NCI-H1092 treated with DMSO at 0.1 percent for 48 hours (cell line): ENCODE results near the gene ATG2B.
"Not testable (repeated sequence)": the region's sequence is repeated elsewhere in the genome, so short reads cannot be mapped to it uniquely, and the experiment has no call there.

ENCODE experiments used
- DNase-seq: peaks from one replicate; lab custom pipeline; 2025; lab: John Stamatoyannopoulos, UW

Gene ATG2B

DNA sequence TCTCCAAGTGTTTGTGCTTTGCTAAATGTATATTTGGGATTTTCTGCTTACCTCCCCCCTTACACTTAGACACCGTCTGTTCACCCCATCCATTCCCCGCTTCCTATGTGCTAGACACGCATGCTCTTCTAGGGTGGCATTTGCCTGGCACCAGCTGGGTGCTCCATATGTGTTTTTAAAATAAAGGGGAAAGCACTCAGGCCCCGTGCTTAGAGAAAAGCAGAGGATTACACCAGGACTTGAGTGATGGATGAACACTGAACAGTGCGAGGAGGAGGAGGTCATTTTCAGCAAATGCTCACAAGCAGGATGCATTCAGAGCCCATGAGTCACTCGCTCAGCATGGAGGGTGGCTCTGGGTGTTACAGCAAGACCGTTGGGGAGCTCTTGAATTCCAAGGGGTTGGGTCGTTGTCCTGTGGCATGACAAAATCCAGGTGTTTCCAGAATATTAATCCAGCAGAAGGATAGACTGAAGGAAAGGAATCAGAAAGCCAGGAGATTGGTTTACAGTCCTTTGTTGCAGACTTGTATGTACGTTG lies 110.1 kb downstream of the ATG2B start:
- DNase-seq, result no peak

DNA sequence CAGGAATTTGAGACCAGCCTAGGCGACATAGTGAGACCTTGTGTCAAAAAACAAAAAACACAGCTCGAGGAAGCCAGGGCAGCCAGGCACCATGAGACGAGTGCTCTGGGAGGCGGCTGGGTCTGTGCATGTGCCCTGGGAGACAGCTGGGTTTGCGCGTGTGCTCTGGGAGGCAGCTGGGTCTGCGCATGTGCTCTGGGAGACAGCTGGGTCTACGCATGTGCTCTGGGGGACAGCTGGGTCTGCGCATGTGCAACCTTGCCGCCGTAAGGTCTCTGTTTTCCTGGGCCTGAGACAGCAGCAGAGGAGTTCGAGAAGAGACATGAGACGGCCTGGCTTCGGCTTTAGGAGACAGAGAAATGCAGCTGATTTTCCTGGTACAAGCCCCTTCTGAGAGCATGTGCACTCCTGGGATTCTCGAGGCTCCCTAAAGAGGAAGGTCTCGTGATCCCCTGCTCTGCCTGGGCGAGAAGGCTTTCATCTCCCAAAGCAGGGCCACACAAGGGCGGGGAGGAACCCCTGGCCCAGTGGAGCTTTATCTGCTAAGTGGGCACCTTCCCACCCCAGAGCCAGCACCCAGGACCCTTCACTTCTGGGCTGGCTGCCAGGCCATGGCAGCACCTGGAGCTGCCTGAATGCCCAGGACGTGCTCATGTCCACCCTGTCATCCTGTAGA lies 110.7 kb downstream of the ATG2B start:
- peak; percentile 73 for DNase-seq

GRCh38 chr14:96251656-96252155 lies 111.4 kb downstream of the ATG2B start:
- peak; percentile 22 for DNase-seq

DNA sequence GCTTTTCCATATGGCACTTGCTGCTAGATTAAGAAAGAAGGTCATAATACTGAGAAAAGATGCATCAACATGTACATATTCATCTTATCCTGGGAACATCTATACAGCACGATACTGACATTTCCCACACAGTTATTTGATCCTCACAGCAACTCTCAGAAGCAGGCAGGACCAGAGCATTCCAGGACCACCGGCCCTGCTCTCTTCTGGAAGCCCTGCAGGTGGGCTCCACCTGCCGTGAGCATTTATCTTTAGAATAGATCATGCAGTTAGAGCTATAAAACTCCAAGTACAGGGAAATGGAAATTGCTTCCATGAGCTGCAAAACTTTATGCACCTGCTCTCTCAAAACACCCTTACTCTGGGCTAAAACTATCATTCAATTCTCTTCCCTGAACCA lies 112.7 kb downstream of the ATG2B start:
- DNase-seq, result no peak

DNA sequence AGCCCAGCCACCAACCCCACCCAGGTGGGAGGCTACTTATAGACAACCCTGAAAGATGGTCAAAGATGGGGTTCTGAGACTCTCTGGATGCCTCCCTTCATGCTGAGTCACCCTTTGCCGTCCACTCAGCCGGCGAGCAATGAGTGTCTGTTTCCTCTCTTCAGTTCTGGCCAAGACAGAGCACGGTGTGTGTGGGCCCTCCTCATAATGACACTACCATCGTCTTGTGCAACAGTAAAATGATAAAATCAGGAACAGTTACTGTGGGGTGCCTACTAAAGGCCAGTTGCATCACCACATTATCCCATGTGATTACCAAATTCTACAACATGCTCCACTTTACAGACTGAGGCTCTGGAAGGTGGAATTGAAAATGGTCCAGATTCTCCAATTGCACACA lies 114.1 kb downstream of the ATG2B start:
- no peak for DNase-seq

DNA sequence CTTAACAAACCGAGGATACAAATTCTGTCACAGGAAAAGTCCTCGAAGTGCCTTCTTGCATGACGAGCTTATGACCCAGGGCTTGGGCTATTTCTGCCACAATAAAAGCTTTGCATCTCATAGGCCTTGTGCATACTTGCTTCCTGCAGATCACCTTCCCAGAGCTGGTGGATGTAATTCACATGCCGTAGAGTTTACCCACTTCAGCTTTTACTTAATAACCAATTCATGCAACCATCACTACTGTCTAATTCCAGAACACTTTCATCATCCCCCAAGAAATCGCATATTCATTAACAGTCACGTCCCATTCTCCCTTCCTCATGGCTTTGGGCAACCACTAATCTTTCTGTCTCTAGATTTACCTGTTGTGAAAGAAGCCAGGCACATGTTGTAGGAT lies 116.1 kb downstream of the ATG2B start:
- DNase-seq, result no peak

DNA sequence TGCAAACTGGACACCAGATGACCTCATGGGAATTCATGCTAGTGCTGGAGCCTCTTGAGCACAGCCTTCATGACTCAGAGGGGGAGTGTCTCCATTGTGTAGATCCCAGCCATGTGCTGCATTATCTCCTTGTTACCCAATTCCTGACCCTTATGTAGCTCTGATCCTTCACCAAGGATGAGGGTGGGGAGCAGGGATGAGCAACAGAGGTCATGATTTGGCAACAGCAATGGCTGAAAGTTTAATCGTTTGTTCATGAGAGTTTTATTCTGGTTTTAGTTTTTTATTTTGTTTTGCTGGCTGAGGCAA lies 116.6 kb downstream of the ATG2B start:
- no peak for DNase-seq

DNA sequence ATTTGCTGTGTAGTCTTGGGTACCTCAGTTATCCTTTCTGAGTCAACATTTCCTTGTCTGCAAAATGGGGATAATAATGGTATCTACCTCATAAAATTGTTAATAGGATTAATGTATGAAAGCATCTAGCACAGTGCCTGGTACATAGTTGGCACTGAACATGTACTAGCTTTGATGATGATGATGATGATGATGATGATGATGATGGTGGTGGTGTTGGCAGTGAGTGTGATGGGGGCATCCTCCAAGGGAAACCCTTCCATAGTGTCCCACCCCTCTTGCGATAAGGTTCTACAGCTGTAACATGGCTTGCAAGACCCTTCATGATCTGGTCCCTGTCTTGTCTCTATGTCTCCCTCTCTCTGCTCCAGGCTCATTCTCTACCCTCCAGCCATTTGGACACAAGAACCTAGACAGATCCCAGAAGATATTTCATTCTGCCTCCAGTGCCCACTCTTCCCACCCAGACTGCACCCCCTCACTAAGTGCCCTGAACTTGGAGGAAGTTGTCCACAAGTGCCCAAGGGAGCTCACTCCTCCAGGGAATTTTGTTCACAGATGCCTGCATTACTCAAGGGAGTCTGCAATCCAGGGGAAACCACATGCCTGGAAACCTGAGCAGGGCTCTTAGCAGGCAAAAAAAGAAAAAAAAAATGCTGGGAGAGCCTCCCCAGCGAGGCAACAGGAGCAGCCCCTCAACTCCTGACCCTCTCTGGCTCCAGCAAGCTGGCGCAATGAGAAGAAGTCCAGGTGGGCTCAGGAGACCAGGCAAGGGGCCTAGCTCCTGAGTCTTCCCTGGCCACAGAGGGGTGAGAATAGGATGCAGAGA lies 117.2 kb downstream of the ATG2B start:
- DNase-seq, result no peak

DNA sequence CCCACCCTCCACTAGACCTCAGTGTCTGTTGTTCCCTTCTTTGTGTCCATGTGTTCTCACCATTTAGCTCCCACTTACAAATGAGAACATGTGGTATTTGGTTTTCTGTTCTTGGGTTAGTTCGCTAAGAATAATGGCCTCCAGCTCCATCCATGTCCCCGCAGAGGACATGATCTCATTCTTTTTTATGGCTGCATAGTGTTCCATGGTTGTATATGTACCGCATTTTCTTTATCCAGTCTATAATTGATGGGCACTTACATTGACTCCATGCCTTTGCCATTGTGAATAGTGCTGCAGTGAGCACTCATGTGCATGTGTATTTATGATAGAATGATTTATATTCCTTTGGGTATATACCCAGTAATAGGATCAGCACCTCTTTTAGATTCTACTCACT lies 118.1 kb downstream of the ATG2B start:
- not testable (repeated sequence) for DNase-seq

DNA sequence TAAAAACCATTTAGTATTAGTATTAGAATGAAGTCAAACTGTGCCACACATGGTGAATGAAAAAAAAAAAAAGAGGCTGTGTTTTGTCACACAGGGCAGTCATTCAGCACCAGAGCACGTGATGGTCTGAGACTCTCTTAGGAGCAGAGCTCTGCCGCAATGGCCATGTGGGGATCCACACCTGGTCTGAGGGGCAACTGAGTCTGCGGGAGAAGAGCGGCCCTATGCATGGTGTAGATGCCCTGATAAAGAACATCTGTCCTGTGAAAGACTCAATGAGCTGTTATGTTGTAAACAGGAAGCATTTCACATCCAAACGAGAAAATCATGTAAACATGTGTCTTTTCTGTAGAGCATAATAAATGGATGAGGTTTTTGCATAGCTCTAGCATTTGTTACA lies 119.4 kb downstream of the ATG2B start:
- no peak for DNase-seq

DNA sequence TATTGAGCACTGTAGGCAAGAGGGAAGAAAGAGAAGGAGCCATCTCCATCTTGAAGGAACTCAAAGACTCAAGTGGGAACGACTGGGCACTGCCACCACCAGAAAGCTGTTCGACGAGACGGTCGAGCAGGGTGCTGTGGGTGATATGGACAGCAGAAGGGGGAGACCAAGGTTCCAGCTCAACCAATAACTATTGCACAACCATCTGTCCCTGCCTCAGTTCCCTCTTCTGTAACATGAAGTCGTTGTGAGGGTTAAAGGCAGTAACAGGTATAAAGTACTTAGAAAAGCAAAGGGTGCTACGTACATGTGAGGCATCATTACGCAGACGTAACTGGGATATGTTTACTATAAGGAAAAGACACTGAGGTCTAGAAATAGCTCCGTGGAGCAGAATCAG lies 121.0 kb downstream of the ATG2B start:
- DNase-seq, result no peak

GRCh38 chr14:96240641-96241040 lies 122.5 kb downstream of the ATG2B start:
- DNase-seq, result no peak

GRCh38 chr14:96239711-96240141 lies 123.4 kb downstream of the ATG2B start:
- DNase-seq, result no peak

DNA sequence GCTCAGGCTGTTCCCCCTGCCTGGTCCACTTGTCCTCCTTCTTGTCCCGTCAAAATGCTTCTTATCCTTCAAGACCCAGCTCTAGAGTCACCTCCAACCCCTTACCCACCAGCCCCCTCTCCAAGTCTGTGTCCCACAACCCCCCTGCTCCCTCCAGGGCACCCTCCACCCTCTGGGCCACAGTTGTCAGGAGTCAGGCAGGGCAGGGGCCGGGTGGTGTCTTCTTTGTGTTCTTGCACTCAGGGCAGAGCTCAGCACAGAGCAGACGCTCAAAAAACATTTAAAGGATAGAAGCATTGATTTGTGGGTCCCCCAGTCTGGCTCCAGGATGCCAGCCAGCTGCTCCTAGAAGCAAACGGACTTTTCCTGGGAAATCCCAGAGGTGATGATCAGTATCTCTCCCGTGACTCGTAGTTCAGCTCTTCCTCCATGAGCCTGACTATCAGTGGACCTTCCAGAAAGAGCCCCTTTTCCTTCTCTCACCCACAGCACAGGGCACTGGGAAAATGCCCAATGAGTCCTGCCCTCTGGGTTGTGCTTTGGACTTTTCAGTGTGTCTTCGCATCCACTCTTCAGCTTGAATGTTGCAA lies 124.4 kb downstream of the ATG2B start:
- DNase-seq, result no peak

GRCh38 chr14:96237641-96238040 lies 125.5 kb downstream of the ATG2B start:
- DNase-seq, result no peak

DNA sequence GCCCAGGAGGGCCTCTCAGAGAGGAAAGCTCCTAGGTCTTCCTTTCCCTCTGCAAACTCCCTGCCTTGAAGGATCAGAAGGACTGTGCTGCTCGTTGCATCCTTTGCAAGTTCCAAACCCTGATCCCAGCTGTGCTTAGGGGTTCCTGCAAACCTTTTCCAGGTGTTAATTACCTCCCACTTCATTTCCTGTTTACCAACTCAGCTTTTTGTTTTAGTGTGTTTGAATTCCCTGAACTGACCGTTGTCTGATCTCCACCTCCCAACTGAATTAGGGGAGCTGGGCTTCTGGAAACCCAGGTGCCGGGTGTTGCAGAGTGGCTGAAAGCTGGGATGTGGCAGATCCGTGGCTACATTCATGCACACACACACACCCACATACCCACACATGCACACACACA lies 127.7 kb downstream of the ATG2B start:
- no peak for DNase-seq

GRCh38 chr14:96233661-96234060 lies 129.5 kb downstream of the ATG2B start:
- no peak for DNase-seq

DNA sequence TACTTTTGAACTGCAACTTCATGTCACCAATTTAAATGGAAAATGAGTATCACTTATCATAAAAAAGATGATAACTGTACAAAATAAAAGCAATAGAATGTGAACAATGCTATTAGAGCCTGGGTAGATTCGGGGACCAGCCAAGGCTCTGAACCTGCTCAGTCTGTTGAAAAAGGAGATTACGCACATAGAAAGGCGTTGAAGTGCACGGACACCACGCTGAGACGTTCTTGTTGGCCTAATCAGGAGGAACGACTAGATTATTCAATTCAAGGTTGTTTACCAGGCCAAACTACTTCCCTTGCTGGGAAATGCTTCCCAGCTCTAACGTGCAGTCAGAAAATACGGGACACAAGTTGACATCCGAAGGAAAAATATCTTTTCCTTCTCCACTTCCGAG lies 130.6 kb downstream of the ATG2B start:
- no peak for DNase-seq

GRCh38 chr14:96231526-96232130 lies 131.5 kb downstream of the ATG2B start:
- DNase-seq, result no peak

GRCh38 chr14:96231056-96231455 lies 132.1 kb downstream of the ATG2B start:
- no peak for DNase-seq

DNA sequence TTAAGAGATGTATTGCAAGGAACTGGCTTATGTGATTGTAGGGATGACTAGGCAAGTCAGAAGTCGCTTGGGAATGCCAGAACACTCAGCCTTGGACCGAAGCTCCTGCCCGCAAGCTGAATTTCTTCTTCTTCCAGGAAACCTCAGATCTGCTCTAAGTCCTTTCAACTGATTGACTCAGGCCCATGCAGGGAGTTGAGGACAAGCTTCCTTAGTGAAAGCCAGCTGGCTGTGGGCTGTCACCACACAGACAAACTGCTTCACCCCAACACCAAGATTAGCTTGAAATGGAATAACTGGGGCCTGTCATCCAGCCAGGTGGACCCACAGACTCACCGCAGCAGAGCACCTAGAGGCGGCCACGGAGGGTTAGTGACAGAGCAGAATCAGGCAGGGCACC lies 133.8 kb downstream of the ATG2B start:
- DNase-seq, result no peak
